Measurements from ENCODE around the gene P3R3URF.

Gene P3R3URF

GRCh38 chr1:46179138-46180081, 3.1 kb upstream of the P3R3URF start:
- peak; percentile 85 for TF ChIP-seq CTCF (IDR thresholded peaks at IDR 0.05; ENCODE audit: control extremely low read depth, extremely low read depth, low read depth, missing control alignments)
- peak; percentile 78 for DNase-seq (ENCODE audit: extremely low spot score)
- POLR2A ChIA-PET, result no interaction called here
- CTCF ChIA-PET, result interaction anchor here (0.9 to 16.5 kb wide), 9 partner anchors 11 to 142 kb away, joined by 3 to 256 read pairs (median 4); partner anchors contain the start of gene POMGNT1

GRCh38 chr1:46175243-46175642, 1.0 kb downstream of the P3R3URF start:
- CTCF ChIA-PET, result interaction anchor here (0.9 to 16.5 kb wide), 5 partner anchors 11 to 138 kb away, joined by 3 to 256 read pairs (median 5); no protein-coding TSS in a partner anchor
- no peak for TF ChIP-seq CTCF (IDR thresholded peaks at IDR 0.05; ENCODE audit: control extremely low read depth, extremely low read depth, low read depth, missing control alignments)
- POLR2A ChIA-PET, result interaction anchor here (0.6 kb wide), 1 partner anchor 128 kb away, joined by 5 read pairs; the partner anchor contains the start of gene LRRC41

GRCh38 chr1:46174448-46175231, 1.6 kb downstream of the P3R3URF start, which contains the start of gene TSPAN1:
Gene TSPAN1, plus strand, starts transcription at chr1:46175087. Its CDS starts 6,021 bp downstream, at chr1:46181108.
- DNase-seq (ENCODE audit: extremely low spot score), result no peak
- ChIA-PET POLR2A (no interaction called here), CTCF (interaction anchor here (0.9 to 16.5 kb wide), 5 partner anchors 11 to 137 kb away, joined by 3 to 256 read pairs (median 5); no protein-coding TSS in a partner anchor)
- TF ChIP-seq CTCF (IDR thresholded peaks at IDR 0.05; ENCODE audit: control extremely low read depth, extremely low read depth, low read depth, missing control alignments), result no peak

More at GRCh38 chr1:46175243-46175642, 1.0 kb downstream of the P3R3URF start:
- no peak for DNase-seq (ENCODE audit: extremely low spot score)

- ChIA-PET CTCF (interaction anchor here (2.3 to 16.5 kb wide), 2 partner anchors 50 to 136 kb away, joined by 7 to 256 read pairs; no protein-coding TSS in a partner anchor), POLR2A (interaction anchor here (0.7 kb wide), 1 partner anchor 41 kb away, joined by 3 read pairs; the partner anchor contains the start of gene PIK3R3)
- peak; percentile 12 for TF ChIP-seq CTCF (IDR thresholded peaks at IDR 0.05; ENCODE audit: control extremely low read depth, extremely low read depth, low read depth, missing control alignments)
- no peak for DNase-seq (ENCODE audit: extremely low spot score)
These were observed 2.9 kb downstream of the P3R3URF start for GRCh38 chr1:46173361-46173856.

- POLR2A ChIA-PET, result interaction anchor here (0.5 kb wide), 1 partner anchor 38 kb away, joined by 3 read pairs; no protein-coding TSS in a partner anchor
- no peak for DNase-seq (ENCODE audit: extremely low spot score)
- no peak for TF ChIP-seq CTCF (IDR thresholded peaks at IDR 0.05; ENCODE audit: control extremely low read depth, extremely low read depth, low read depth, missing control alignments)
- CTCF ChIA-PET, result interaction anchor here (0.8 to 16.5 kb wide), 5 partner anchors 8 to 135 kb away, joined by 3 to 256 read pairs (median 5); no protein-coding TSS in a partner anchor
These were observed 4.0 kb downstream of the P3R3URF start for GRCh38 chr1:46172321-46172720.

Measured in GM10248 (cell line).